Measurements from ENCODE around the gene POLR1D. TPM values are rescaled to one million over a fixed set of nuclear protein-coding genes. Genes with fewer than 3 reads are reported as not detected.

The POLR1D gene
- total RNA-seq (100 to 1,000 TPM in 6 of 7 donors, 10 to 100 TPM in 1; 83.7 to 194 (median 115) TPM), polyA plus RNA-seq (100 to 1,000 TPM; 174 to 223 TPM)
- long read RNA-seq, donor 1, transcript POLR1D-203 (3 exons, 2,036 nt) = major isoform, 65 of 105 reads
- long read RNA-seq, donor 1, transcript POLR1D-201 (2 exons, 1,166 nt) = minor isoform, 25 of 105 reads
- long read RNA-seq, donor 1, transcript POLR1D-206 (3 exons, 1,723 nt) = minor isoform, 6 of 105 reads
- long read RNA-seq, donor 1, partial matches to known transcripts = 0 of 105 reads
- long read RNA-seq, donor 1, other reads (novel, unspliced or antisense) = 4 of 105 reads
- long read RNA-seq, donor 2, transcript POLR1D-203 (3 exons, 2,036 nt) = minor isoform, 18 of 72 reads
- long read RNA-seq, donor 2, transcript POLR1D-211 (1 exons, 1,634 nt) = minor isoform, 5 of 72 reads
- long read RNA-seq, donor 2, transcript POLR1D-201 (2 exons, 1,166 nt) = major isoform, 28 of 72 reads
- long read RNA-seq, donor 2, partial matches to known transcripts = 0 of 72 reads
- long read RNA-seq, donor 2, other reads (novel, unspliced or antisense) = 12 of 72 reads
- long read RNA-seq, donor 3, transcript POLR1D-201 (2 exons, 1,166 nt) = major isoform, 30 of 81 reads
- long read RNA-seq, donor 3, transcript POLR1D-203 (3 exons, 2,036 nt) = major isoform, 30 of 81 reads
- long read RNA-seq, donor 3, partial matches to known transcripts = 0 of 81 reads
- long read RNA-seq, donor 3, other reads (novel, unspliced or antisense) = 21 of 81 reads

GRCh38 chr13:27621366-27622101, at the start of gene POLR1D:
Gene POLR1D, plus strand, starts transcription at chr13:27621892. Its CDS starts 92 bp downstream, at chr13:27621984.
- Histone ChIP-seq H3K4me1 (ENCODE audit: insufficient read depth) (peaks cover 8% of the 10 kb centered on the region), H3K4me3 (peak within 1 kb of the TSS; percentile 72), H3K27me3 (no peaks in the 10 kb centered on the region), H3K27ac (peak within 1 kb of the TSS; percentile 94 to 96), H3K36me3 (no peaks in the 10 kb centered on the region), H3K9me3 (no peaks in the 10 kb centered on the region)
- DNase-seq = peak; percentile 77 to 84 (median 83)
- intact Hi-C loops (cut with DNase I) = loop anchor here in 2 of 4 donors (10.0 kb wide), 2 partner anchors 167 to 347 kb away; partner anchors contain the start of genes MTIF3 (in 1 of the 2) and RASL11A (in 1 of the 2)
- 0% methylated on average over 69 to 71 of the region's 71 CpGs for WGBS, 3 donors
- no peak for TF ChIP-seq CTCF (IDR thresholded peaks at IDR 0.05)
- TF ChIP-seq POLR2A (IDR thresholded peaks at IDR 0.05) = peak; percentile 62

GRCh38 chr13:27572234-27572901, 49.3 kb upstream of the POLR1D start:
- no peak for DNase-seq
- Histone ChIP-seq H3K36me3 (no peaks in the 10 kb centered on the region), H3K27me3 (no peaks in the 10 kb centered on the region), H3K4me3 (no peak overlapping the region), H3K4me1 (ENCODE audit: insufficient read depth) (no peaks in the 10 kb centered on the region), H3K27ac (no peak overlapping the region), H3K9me3 (no peaks in the 10 kb centered on the region)
- intact Hi-C loops (cut with DNase I) = no loop called here
- TF ChIP-seq POLR2A (IDR thresholded peaks at IDR 0.05) (no peak), CTCF (IDR thresholded peaks at IDR 0.05) (no peak), EP300 (IDR thresholded peaks at IDR 0.05) (no peak)

GRCh38 chr13:27573265-27573664, 48.4 kb upstream of the POLR1D start:
- no peaks in the 10 kb centered on the region for H3K36me3 ChIP-seq
- 81 to 85% (median 84%) methylated on average over 2 of the region's 2 CpGs for WGBS, 3 donors
- intact Hi-C loops (cut with DNase I) = no loop called here
- no peaks in the 10 kb centered on the region for H3K9me3 ChIP-seq
- H3K27ac ChIP-seq = no peak overlapping the region
- no peak overlapping the region for H3K4me3 ChIP-seq
- TF ChIP-seq CTCF (IDR thresholded peaks at IDR 0.05) (no peak), POLR2A (IDR thresholded peaks at IDR 0.05) (no peak), EP300 (IDR thresholded peaks at IDR 0.05) (no peak)
- no peak for DNase-seq
- H3K27me3 ChIP-seq = no peaks in the 10 kb centered on the region
- H3K4me1 ChIP-seq (ENCODE audit: insufficient read depth) = no peaks in the 10 kb centered on the region

GRCh38 chr13:27574661-27575060, 47.0 kb upstream of the POLR1D start:
- intact Hi-C loops (cut with DNase I) = no loop called here

More at GRCh38 chr13:27574661-27575060, 47.0 kb upstream of the POLR1D start:
- H3K4me3 ChIP-seq = no peak overlapping the region
- DNase-seq = no peak
- H3K4me1 ChIP-seq (ENCODE audit: insufficient read depth) = no peaks in the 10 kb centered on the region
- WGBS, 3 donors = 89 to 97% (median 94%) methylated on average over 1 of the region's 1 CpG
- H3K27me3 ChIP-seq = no peaks in the 10 kb centered on the region
- no peaks in the 10 kb centered on the region for H3K36me3 ChIP-seq
- no peak for TF ChIP-seq CTCF (IDR thresholded peaks at IDR 0.05)
- TF ChIP-seq EP300 (IDR thresholded peaks at IDR 0.05) = no peak
- no peak for TF ChIP-seq POLR2A (IDR thresholded peaks at IDR 0.05)
- H3K27ac ChIP-seq = no peak overlapping the region
- no peaks in the 10 kb centered on the region for H3K9me3 ChIP-seq
